Activated naive CD4-positive, alpha-beta T cell treated with anti-CD3 and anti-CD28 coated beads, Interleukin-2, amount 10 ng/mL, durations not matched to agents 7 days and 5 days (primary cell): ENCODE measurements around the gene PDE6B.

Experiments
- CTCF ChIA-PET: fragments of 350-600 bp; sonication (Branson Sonifier 250); formaldehyde crosslinking; loops from one replicate; lab custom pipeline; 2021; ENCODE audit warnings: antibody characterized with exemption; lab: Charles Lee
- DNase-seq: peaks from one replicate; pipeline ENCODE4 v3.0.0-alpha.2; 2020
- H3K27ac Mint-ChIP-seq: one replicate; pipeline ENCODE4 v1.8.0; 2021; ENCODE audit warnings: mild to moderate bottlenecking, moderate library complexity, mixed read lengths
- H3K27me3 Mint-ChIP-seq: one replicate; pipeline ENCODE4 v1.8.0; 2021; ENCODE audit warnings: mild to moderate bottlenecking, mixed read lengths
- H3K36me3 Mint-ChIP-seq: one replicate; pipeline ENCODE4 v1.8.0; 2021; ENCODE audit warnings: mixed read lengths
- H3K4me1 Mint-ChIP-seq: one replicate; pipeline ENCODE4 v1.8.0; 2021; ENCODE audit warnings: mixed read lengths
- H3K4me3 Mint-ChIP-seq: one replicate; pipeline ENCODE4 v1.8.0; 2021; ENCODE audit warnings: mild to moderate bottlenecking, moderate library complexity, mixed read lengths
- H3K9me3 Mint-ChIP-seq: one replicate; pipeline ENCODE4 v1.8.0; 2021; ENCODE audit warnings: mixed read lengths

The PDE6B gene

GRCh38 chr4:624705-625590 lies at the start of gene PDE6B:
Gene PDE6B, plus strand, starts transcription at chr4:625573. Its CDS starts 54 bp downstream, at chr4:625627.
- Mint-ChIP-seq H3K4me1 (no peaks in the 10 kb centered on the region), H3K27me3 (no peaks in the 10 kb centered on the region), H3K9me3 (peaks cover 11% of the 10 kb centered on the region), H3K36me3 (no peaks in the 10 kb centered on the region), H3K27ac (no peak within 1 kb of the TSS), H3K4me3 (no peak within 1 kb of the TSS)
- no peak for DNase-seq
- CTCF ChIA-PET: no interaction called here

GRCh38 chr4:576245-576821 lies 49.0 kb upstream of the PDE6B start, which contains the start of gene TMEM271:
Gene TMEM271, minus strand, starts transcription at chr4:576295. Its CDS starts 233 bp downstream, at chr4:576062.
- Mint-ChIP-seq H3K9me3 (peaks cover 13% of the 10 kb centered on the region), H3K4me3 (no peak within 1 kb of the TSS), H3K27me3 (peaks cover 85% of the 10 kb centered on the region), H3K4me1 (peaks cover 8% of the 10 kb centered on the region), H3K36me3 (peaks cover 3% of the 10 kb centered on the region), H3K27ac (peak within 1 kb of the TSS; percentile 62)
- no peak for DNase-seq
- CTCF ChIA-PET: no interaction called here

- Mint-ChIP-seq H3K4me1 (peaks cover 8% of the 10 kb centered on the region), H3K9me3 (peaks cover 8% of the 10 kb centered on the region), H3K27ac (peak overlapping the region; percentile 62), H3K36me3 (peaks cover 3% of the 10 kb centered on the region), H3K4me3 (no peak overlapping the region), H3K27me3 (peaks cover 80% of the 10 kb centered on the region)
- DNase-seq: no peak
- CTCF ChIA-PET: no interaction called here
Measured at GRCh38 chr4:576991-577498, 48.3 kb upstream of the PDE6B start.

GRCh38 chr4:577499-578450 lies 47.6 kb upstream of the PDE6B start:
- DNase-seq: no peak
- peaks cover 3% of the 10 kb centered on the region for H3K36me3 Mint-ChIP-seq
- H3K9me3 Mint-ChIP-seq: peaks cover 5% of the 10 kb centered on the region
- peaks cover 8% of the 10 kb centered on the region for H3K4me1 Mint-ChIP-seq
- CTCF ChIA-PET: no interaction called here
- no peak overlapping the region for H3K27ac Mint-ChIP-seq
- H3K4me3 Mint-ChIP-seq: no peak overlapping the region
- H3K27me3 Mint-ChIP-seq: peaks cover 73% of the 10 kb centered on the region

GRCh38 chr4:578451-579443 lies 46.6 kb upstream of the PDE6B start:
- Mint-ChIP-seq H3K27ac (no peak overlapping the region), H3K4me3 (no peak overlapping the region), H3K9me3 (peaks cover 5% of the 10 kb centered on the region), H3K4me1 (peaks cover 8% of the 10 kb centered on the region), H3K36me3 (peaks cover 3% of the 10 kb centered on the region), H3K27me3 (peaks cover 63% of the 10 kb centered on the region)
- CTCF ChIA-PET: no interaction called here
- DNase-seq: no peak

GRCh38 chr4:579543-580175 lies 45.7 kb upstream of the PDE6B start:
- H3K27ac Mint-ChIP-seq: no peak overlapping the region

GRCh38 chr4:581181-581580 lies 44.2 kb upstream of the PDE6B start:
- no peak for DNase-seq
- CTCF ChIA-PET: no interaction called here
- H3K4me3 Mint-ChIP-seq: no peak overlapping the region

More at GRCh38 chr4:579543-580175, 45.7 kb upstream of the PDE6B start:
- peaks cover 9% of the 10 kb centered on the region for H3K9me3 Mint-ChIP-seq
- no peak overlapping the region for H3K4me3 Mint-ChIP-seq
- CTCF ChIA-PET: no interaction called here
- H3K27me3 Mint-ChIP-seq: peaks cover 54% of the 10 kb centered on the region
- peaks cover 6% of the 10 kb centered on the region for H3K4me1 Mint-ChIP-seq
- no peaks in the 10 kb centered on the region for H3K36me3 Mint-ChIP-seq
- DNase-seq: no peak

GRCh38 chr4:581753-582361 lies 43.5 kb upstream of the PDE6B start:
- H3K9me3 Mint-ChIP-seq: peaks cover 9% of the 10 kb centered on the region
- no peak overlapping the region for H3K4me3 Mint-ChIP-seq
- H3K27ac Mint-ChIP-seq: no peak overlapping the region
- H3K36me3 Mint-ChIP-seq: no peaks in the 10 kb centered on the region
- H3K4me1 Mint-ChIP-seq: peaks cover 6% of the 10 kb centered on the region
- no peak for DNase-seq
- CTCF ChIA-PET: no interaction called here
- peaks cover 41% of the 10 kb centered on the region for H3K27me3 Mint-ChIP-seq

More at GRCh38 chr4:581181-581580, 44.2 kb upstream of the PDE6B start:
- H3K27me3 Mint-ChIP-seq: peaks cover 47% of the 10 kb centered on the region
- H3K9me3 Mint-ChIP-seq: peaks cover 9% of the 10 kb centered on the region
- no peak overlapping the region for H3K27ac Mint-ChIP-seq
- H3K4me1 Mint-ChIP-seq: peaks cover 6% of the 10 kb centered on the region
- no peaks in the 10 kb centered on the region for H3K36me3 Mint-ChIP-seq

GRCh38 chr4:583820-584219 lies 41.6 kb upstream of the PDE6B start:
- Mint-ChIP-seq H3K27ac (no peak overlapping the region), H3K36me3 (no peaks in the 10 kb centered on the region), H3K9me3 (peaks cover 15% of the 10 kb centered on the region), H3K27me3 (peaks cover 21% of the 10 kb centered on the region), H3K4me3 (no peak overlapping the region), H3K4me1 (no peaks in the 10 kb centered on the region)
- CTCF ChIA-PET: no interaction called here
- no peak for DNase-seq

GRCh38 chr4:587671-588350 lies 37.6 kb upstream of the PDE6B start:
- Mint-ChIP-seq H3K27me3 (peaks cover 2% of the 10 kb centered on the region), H3K36me3 (no peaks in the 10 kb centered on the region), H3K27ac (no peak overlapping the region), H3K9me3 (peaks cover 15% of the 10 kb centered on the region), H3K4me1 (no peaks in the 10 kb centered on the region), H3K4me3 (no peak overlapping the region)
- CTCF ChIA-PET: interaction anchor here (0.6 kb wide), 1 partner anchor 150 kb away, joined by 3 read pairs; no protein-coding TSS in a partner anchor
- no peak for DNase-seq

- CTCF ChIA-PET: no interaction called here
- peaks cover 17% of the 10 kb centered on the region for H3K9me3 Mint-ChIP-seq
- H3K27me3 Mint-ChIP-seq: peaks cover 5% of the 10 kb centered on the region
- no peaks in the 10 kb centered on the region for H3K36me3 Mint-ChIP-seq
- H3K4me3 Mint-ChIP-seq: no peak overlapping the region
- H3K27ac Mint-ChIP-seq: no peak overlapping the region
- no peaks in the 10 kb centered on the region for H3K4me1 Mint-ChIP-seq
- no peak for DNase-seq
Measured at GRCh38 chr4:588351-588849, 37.0 kb upstream of the PDE6B start.
